ENCODE data around the gene PLCB1.
"Not testable (repeated sequence)": the region's sequence is repeated elsewhere in the genome, so short reads cannot be mapped to it uniquely, and the experiment has no call there.

Gene PLCB1

GRCh38 chr20:8372824-8373380 lies 240.8 kb downstream of the PLCB1 start:
- Mint-ChIP-seq H3K27ac (no peak overlapping the region), H3K4me3 (no peak overlapping the region)

GRCh38 chr20:8373579-8373978 lies 241.5 kb downstream of the PLCB1 start:
- Mint-ChIP-seq H3K36me3 (no peaks in the 10 kb centered on the region), H3K27me3 (peaks cover 13% of the 10 kb centered on the region), H3K27ac (no peak overlapping the region), H3K9me3 (no peaks in the 10 kb centered on the region), H3K4me3 (no peak overlapping the region), H3K4me1 (peaks cover 6% of the 10 kb centered on the region)
- no peak for ATAC-seq

More at GRCh38 chr20:8372824-8373380, 240.8 kb downstream of the PLCB1 start:
- peaks cover 16% of the 10 kb centered on the region for H3K27me3 Mint-ChIP-seq
- no peaks in the 10 kb centered on the region for H3K9me3 Mint-ChIP-seq
- H3K36me3 Mint-ChIP-seq = no peaks in the 10 kb centered on the region
- peaks cover 6% of the 10 kb centered on the region for H3K4me1 Mint-ChIP-seq
- no peak for ATAC-seq

DNA sequence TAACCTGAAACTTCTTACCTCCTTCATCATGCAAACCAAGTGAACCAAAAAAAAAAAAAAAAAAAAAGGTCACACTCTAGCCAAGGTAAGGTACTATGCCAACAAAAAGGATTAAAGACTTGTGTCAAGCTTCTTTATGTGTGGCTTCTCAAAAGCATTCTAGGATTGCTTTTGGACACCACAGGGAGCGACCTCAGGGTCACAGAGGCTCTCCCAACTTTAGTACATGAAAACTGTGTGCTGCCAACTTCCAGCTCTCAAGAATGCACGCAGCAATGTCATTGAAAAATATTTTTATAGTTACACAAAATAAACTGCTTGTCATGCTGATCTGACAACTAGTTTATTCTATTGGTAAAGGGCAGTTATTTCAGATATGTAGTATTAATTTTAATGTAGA lies 243.8 kb downstream of the PLCB1 start:
- Mint-ChIP-seq H3K27ac (no peak overlapping the region), H3K36me3 (no peaks in the 10 kb centered on the region), H3K9me3 (no peaks in the 10 kb centered on the region), H3K4me1 (no peaks in the 10 kb centered on the region), H3K27me3 (peaks cover 4% of the 10 kb centered on the region), H3K4me3 (no peak overlapping the region)
- no peak for ATAC-seq

DNA sequence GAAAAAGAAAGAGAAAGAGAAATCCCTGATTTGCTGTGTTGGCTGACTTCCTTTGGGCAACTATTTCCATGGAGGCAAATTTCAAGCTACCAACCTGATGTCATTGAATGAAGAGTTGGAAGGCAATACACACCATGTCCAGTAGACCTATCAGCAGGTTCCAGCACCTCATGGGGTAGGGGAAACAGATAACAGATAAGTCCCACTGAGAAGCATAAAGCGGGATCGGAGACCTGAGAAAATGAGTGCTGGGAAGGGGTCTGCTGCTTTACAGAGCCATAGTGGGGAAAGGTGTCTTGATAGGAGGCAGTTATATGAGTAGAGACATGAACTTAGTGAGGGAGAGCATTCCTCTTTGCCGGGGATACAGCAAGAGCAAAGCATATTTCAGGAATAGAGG lies 244.9 kb downstream of the PLCB1 start:
- Mint-ChIP-seq H3K9me3 (no peaks in the 10 kb centered on the region), H3K27ac (no peak overlapping the region), H3K4me1 (no peaks in the 10 kb centered on the region), H3K4me3 (no peak overlapping the region), H3K36me3 (no peaks in the 10 kb centered on the region), H3K27me3 (no peaks in the 10 kb centered on the region)
- no peak for ATAC-seq

DNA sequence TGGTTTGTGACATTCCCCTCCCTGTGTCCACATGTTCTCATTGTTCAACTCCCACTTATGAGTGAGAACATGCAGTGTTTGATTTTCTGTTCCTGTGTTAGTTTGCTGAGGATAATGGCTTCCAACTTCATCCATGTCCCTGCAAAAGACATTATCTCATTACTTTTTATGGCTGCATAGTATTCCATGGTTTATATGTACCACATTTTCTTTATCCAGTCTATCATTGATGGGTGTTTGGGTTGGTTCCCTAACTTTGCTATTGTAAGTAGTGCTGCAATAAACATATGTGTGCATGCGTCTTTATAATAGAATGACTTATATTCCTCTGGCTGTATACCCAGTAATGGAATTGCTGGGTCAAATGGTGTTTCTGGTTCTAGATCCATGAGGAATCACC lies 247.1 kb downstream of the PLCB1 start:
- H3K9me3 Mint-ChIP-seq, H3K4me1 Mint-ChIP-seq, H3K36me3 Mint-ChIP-seq, H3K27ac Mint-ChIP-seq, H3K4me3 Mint-ChIP-seq, ATAC-seq: not testable (repeated sequence)
- H3K27me3 Mint-ChIP-seq = peaks cover 14% of the 10 kb centered on the region

DNA sequence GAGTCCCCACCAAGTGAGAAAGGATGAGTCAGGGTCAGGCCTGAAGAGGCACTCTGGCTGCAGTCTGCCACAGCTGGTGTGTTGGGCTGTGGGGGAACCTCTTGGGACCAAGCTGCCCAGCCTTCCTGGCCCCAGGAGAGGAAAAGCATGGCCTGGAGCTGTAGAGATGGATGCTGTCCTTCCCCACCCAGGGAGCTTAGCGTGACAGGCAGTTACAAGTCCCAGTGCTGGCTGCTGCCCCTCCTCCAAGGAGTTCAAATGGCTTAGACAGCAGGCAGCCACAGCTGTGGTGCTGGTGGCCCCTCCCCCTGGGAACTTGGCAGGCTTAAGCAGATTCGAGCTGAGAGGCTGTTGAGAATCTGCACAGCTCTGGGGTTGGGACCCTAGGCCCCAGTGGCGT lies 253.2 kb downstream of the PLCB1 start:
- no peak for ATAC-seq
- H3K4me1 Mint-ChIP-seq = no peaks in the 10 kb centered on the region
- no peak overlapping the region for H3K4me3 Mint-ChIP-seq
- H3K9me3 Mint-ChIP-seq = no peaks in the 10 kb centered on the region
- H3K27ac Mint-ChIP-seq = no peak overlapping the region
- H3K36me3 Mint-ChIP-seq = no peaks in the 10 kb centered on the region
- H3K27me3 Mint-ChIP-seq = peaks cover 34% of the 10 kb centered on the region

GRCh38 chr20:8386991-8387390 lies 254.9 kb downstream of the PLCB1 start:
- no peak overlapping the region for H3K4me3 Mint-ChIP-seq
- no peak overlapping the region for H3K27ac Mint-ChIP-seq
- no peaks in the 10 kb centered on the region for H3K4me1 Mint-ChIP-seq
- H3K27me3 Mint-ChIP-seq = peaks cover 34% of the 10 kb centered on the region
- ATAC-seq = no peak
- no peaks in the 10 kb centered on the region for H3K36me3 Mint-ChIP-seq
- H3K9me3 Mint-ChIP-seq = no peaks in the 10 kb centered on the region

DNA sequence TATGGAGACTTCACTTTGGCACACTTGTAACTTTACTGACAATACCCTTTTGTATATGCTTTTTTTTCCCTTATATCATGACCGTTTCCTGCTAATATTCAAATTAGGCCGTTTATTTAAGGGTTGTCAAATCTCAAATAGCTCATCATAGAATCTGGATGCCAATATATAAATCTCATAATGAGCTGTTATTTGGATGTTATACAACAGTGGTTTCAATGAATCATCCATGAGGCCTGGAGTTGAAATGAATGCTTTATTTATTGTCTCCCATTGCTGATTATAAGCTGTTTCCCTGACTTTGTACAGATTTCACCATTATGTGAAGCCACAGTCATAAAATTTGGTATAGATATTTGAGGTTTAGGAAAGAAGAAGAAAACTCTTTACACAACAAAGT lies 256.1 kb downstream of the PLCB1 start:
- Mint-ChIP-seq H3K4me1 (no peaks in the 10 kb centered on the region), H3K36me3 (no peaks in the 10 kb centered on the region), H3K4me3 (no peak overlapping the region), H3K27ac (no peak overlapping the region), H3K9me3 (no peaks in the 10 kb centered on the region), H3K27me3 (peaks cover 31% of the 10 kb centered on the region)
- no peak for ATAC-seq

DNA sequence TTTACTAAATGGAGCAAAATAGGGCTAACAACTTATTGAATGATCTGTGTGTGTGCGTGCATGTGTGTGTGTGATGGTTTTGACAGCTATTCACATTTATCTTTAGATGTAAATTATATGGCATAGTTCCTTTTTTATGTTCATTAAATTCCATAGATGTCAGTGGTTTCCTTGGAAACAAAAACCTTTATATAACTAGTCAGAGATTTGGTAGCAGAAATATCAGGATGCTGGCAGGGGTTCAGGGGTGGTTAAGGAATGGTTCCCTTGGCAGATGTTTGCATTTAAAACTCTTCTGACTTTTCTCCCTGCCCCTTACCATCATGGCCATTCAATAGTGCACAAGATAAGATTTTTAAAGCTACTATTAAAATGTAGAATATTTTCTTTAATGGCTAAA lies 256.6 kb downstream of the PLCB1 start:
- no peak for ATAC-seq
- H3K27ac Mint-ChIP-seq = no peak overlapping the region
- no peaks in the 10 kb centered on the region for H3K36me3 Mint-ChIP-seq

GRCh38 chr20:8389381-8390036 lies 257.4 kb downstream of the PLCB1 start:
- H3K27ac Mint-ChIP-seq = no peak overlapping the region

More for the DNA sequence above, 256.6 kb downstream of the PLCB1 start:
- H3K27me3 Mint-ChIP-seq = peaks cover 25% of the 10 kb centered on the region
- no peaks in the 10 kb centered on the region for H3K9me3 Mint-ChIP-seq
- no peak overlapping the region for H3K4me3 Mint-ChIP-seq
- H3K4me1 Mint-ChIP-seq = no peaks in the 10 kb centered on the region

GRCh38 chr20:8390037-8390433 lies 258.0 kb downstream of the PLCB1 start:
- Mint-ChIP-seq H3K4me1 (no peaks in the 10 kb centered on the region), H3K27me3 (peaks cover 12% of the 10 kb centered on the region), H3K4me3 (no peak overlapping the region), H3K9me3 (no peaks in the 10 kb centered on the region), H3K27ac (no peak overlapping the region), H3K36me3 (no peaks in the 10 kb centered on the region)
- ATAC-seq = no peak

More at GRCh38 chr20:8389381-8390036, 257.4 kb downstream of the PLCB1 start:
- Mint-ChIP-seq H3K9me3 (no peaks in the 10 kb centered on the region), H3K4me1 (no peaks in the 10 kb centered on the region), H3K4me3 (no peak overlapping the region), H3K27me3 (peaks cover 17% of the 10 kb centered on the region), H3K36me3 (no peaks in the 10 kb centered on the region)
- no peak for ATAC-seq

DNA sequence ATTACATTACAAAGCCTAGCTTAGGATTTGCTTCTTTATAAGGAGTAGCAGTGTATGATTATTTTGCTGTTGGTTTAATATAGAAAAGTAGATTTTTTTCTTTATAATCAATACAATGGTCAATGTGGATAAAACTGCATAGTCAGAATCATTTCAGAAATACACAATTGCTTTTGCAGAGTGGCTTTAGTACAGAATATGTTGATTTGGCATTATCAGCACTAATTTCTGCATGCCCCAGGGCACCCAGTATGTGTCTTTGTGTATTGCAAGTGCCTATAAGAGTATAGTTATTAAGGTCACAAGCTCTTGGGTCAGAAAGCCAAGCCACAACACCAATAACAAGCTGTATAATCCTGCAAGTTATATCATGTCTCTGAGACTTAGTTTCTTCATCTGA lies 258.4 kb downstream of the PLCB1 start:
- H3K4me1 Mint-ChIP-seq = no peaks in the 10 kb centered on the region

GRCh38 chr20:8393381-8393780 lies 261.3 kb downstream of the PLCB1 start:
- peaks cover under 1% of the 10 kb centered on the region for H3K4me1 Mint-ChIP-seq
- no peaks in the 10 kb centered on the region for H3K27me3 Mint-ChIP-seq
- no peak overlapping the region for H3K4me3 Mint-ChIP-seq
- no peaks in the 10 kb centered on the region for H3K36me3 Mint-ChIP-seq
- no peak overlapping the region for H3K27ac Mint-ChIP-seq
- no peaks in the 10 kb centered on the region for H3K9me3 Mint-ChIP-seq
- no peak for ATAC-seq

More for the DNA sequence above, 258.4 kb downstream of the PLCB1 start:
- Mint-ChIP-seq H3K27ac (no peak overlapping the region), H3K36me3 (no peaks in the 10 kb centered on the region), H3K27me3 (peaks cover 7% of the 10 kb centered on the region), H3K9me3 (no peaks in the 10 kb centered on the region), H3K4me3 (no peak overlapping the region)
- ATAC-seq = no peak

- H3K9me3 Mint-ChIP-seq = no peaks in the 10 kb centered on the region
- no peak overlapping the region for H3K27ac Mint-ChIP-seq
- no peak for ATAC-seq
- no peaks in the 10 kb centered on the region for H3K27me3 Mint-ChIP-seq
- no peaks in the 10 kb centered on the region for H3K36me3 Mint-ChIP-seq
- H3K4me1 Mint-ChIP-seq = peaks cover 8% of the 10 kb centered on the region
- no peak overlapping the region for H3K4me3 Mint-ChIP-seq
Observed at GRCh38 chr20:8394308-8394945, 262.4 kb downstream of the PLCB1 start.

DNA sequence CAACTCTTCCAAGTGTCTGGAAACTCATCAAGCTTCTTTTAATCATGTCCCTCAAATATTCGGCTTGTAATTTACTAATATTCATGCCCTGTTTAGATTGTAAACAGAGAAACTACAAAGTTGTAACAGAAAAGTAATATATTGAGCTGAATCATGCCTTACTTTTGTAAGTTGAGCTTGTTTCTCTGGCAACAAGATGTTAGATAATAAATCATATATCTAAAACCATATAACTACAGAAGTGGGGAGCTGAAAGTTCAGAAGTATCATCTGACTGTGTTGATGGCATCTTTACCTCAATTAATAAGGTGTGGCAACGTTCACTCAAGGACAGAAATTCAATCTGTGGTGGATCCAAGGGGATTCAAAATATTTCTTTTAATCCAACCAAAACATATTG lies 263.9 kb downstream of the PLCB1 start:
- H3K9me3 Mint-ChIP-seq = no peaks in the 10 kb centered on the region
- H3K4me1 Mint-ChIP-seq = peaks cover 14% of the 10 kb centered on the region
- no peak overlapping the region for H3K4me3 Mint-ChIP-seq
- no peak overlapping the region for H3K27ac Mint-ChIP-seq
- no peak for ATAC-seq
- H3K27me3 Mint-ChIP-seq = no peaks in the 10 kb centered on the region
- no peaks in the 10 kb centered on the region for H3K36me3 Mint-ChIP-seq

Measured in stimulated activated memory B cell treated with anti-CD40 and anti-IgM and Interleukin-4, amounts not matched to agents 10 μg/mL and 1 μg/mL and 100 μg/mL, for 72 hours (primary cell).